PFSK-1 (cell line): Measurements from ENCODE around the gene PCDHGB6.

Experiments
- FOXP2 ChIP-seq: optimal IDR thresholded peaks from 2 replicates; pipeline ENCODE3; 2011; ENCODE audit warnings: borderline replicate concordance, control low read depth, inconsistent platforms; ENCODE audit not compliant: insufficient read depth; ENCODE audit errors: extremely low read length, extremely low read depth
- POLR2AphosphoS5 ChIP-seq: IDR thresholded peaks from 2 replicates; pipeline ENCODE4 v1.6.1; 2012; ENCODE audit warnings: low read depth, mild to moderate bottlenecking, control low read depth, low read length, moderate library complexity
- REST ChIP-seq, 2 experiments: IDR thresholded peaks; 2 replicates each; pipeline versions ENCODE4 v1.6.1 to v1.8.0; 2011 to 2012; ENCODE audit warnings: low read depth in 2 of 2, low read length in 2 of 2, control low read depth in 1 of 2, inconsistent platforms in 1 of 2, mild to moderate bottlenecking in 1 of 2, moderate library complexity in 1 of 2; ENCODE audit not compliant: insufficient read depth in 1 of 2
- SIN3A ChIP-seq: IDR thresholded peaks from 2 replicates; pipeline ENCODE4 v1.6.1; 2012; ENCODE audit warnings: mild to moderate bottlenecking, low read length, moderate library complexity, borderline replicate concordance; ENCODE audit not compliant: insufficient read depth
- TAF1 ChIP-seq: IDR thresholded peaks from 2 replicates; pipeline ENCODE4 v1.6.1; 2012; ENCODE audit warnings: low read length, control low read depth, borderline replicate concordance; ENCODE audit not compliant: insufficient read depth

Gene PCDHGB6

GRCh38 chr5:141420855-141421488 is 13.2 kb downstream of the PCDHGB6 start, which contains the start of gene PCDHGA11:
TSS of gene PCDHGA11 (plus strand) at chr5:141421051. CDS start at chr5:141421228, 177 bp downstream.
- TF ChIP-seq TAF1 (no peak), SIN3A (no peak), REST (IDR thresholded peaks at IDR 0.05; ENCODE audit: insufficient read depth in 1 of 2, low read depth in 2 of 2, low read length in 2 of 2) (no peak), POLR2AphosphoS5 (no peak), FOXP2 (no peak)

- TF ChIP-seq POLR2AphosphoS5 (no peak), FOXP2 (no peak), SIN3A (no peak), TAF1 (no peak)
Measured at GRCh38 chr5:141421489-141421855, 13.7 kb downstream of the PCDHGB6 start.

- TF ChIP-seq TAF1: no peak
Measured at GRCh38 chr5:141422742-141423291, 15.0 kb downstream of the PCDHGB6 start.

GRCh38 chr5:141427783-141428426 is 20.1 kb downstream of the PCDHGB6 start:
- TF ChIP-seq REST (IDR thresholded peaks at IDR 0.05; ENCODE audit: insufficient read depth in 1 of 2, low read depth in 2 of 2, low read length in 2 of 2) (no peak), POLR2AphosphoS5 (no peak), SIN3A (no peak)

- TF ChIP-seq POLR2AphosphoS5 (no peak), REST (IDR thresholded peaks at IDR 0.05; ENCODE audit: insufficient read depth in 1 of 2, low read depth in 2 of 2, low read length in 2 of 2) (no peak), SIN3A (no peak), FOXP2 (no peak), TAF1 (no peak)
Measured at GRCh38 chr5:141430332-141431113, 22.7 kb downstream of the PCDHGB6 start, which contains the start of gene PCDHGA12. TSS of gene PCDHGA12 (plus strand) at chr5:141430507. CDS start at chr5:141430760, 253 bp downstream.

GRCh38 chr5:141431286-141431685 is 23.5 kb downstream of the PCDHGB6 start:
- TF ChIP-seq SIN3A (no peak), POLR2AphosphoS5 (no peak), TAF1 (no peak), FOXP2 (no peak), REST (IDR thresholded peaks at IDR 0.05; ENCODE audit: insufficient read depth in 1 of 2, low read depth in 2 of 2, low read length in 2 of 2) (no peak)
